Mucosa of descending colon (tissue), 3 donors: Measurements from ENCODE around the gene PSMA1. TPM values are rescaled to one million over a fixed set of nuclear protein-coding genes. Genes with fewer than 3 reads are reported as not detected.
"Not testable (repeated sequence)": the region's sequence is repeated elsewhere in the genome, so short reads cannot be mapped to it uniquely, and the experiment has no call there.

Experiments
- ATAC-seq: fragments of 200-7000 bp; cut with Tn5 transposase; one replicate; pipeline ENCODE4 v1.9.1; 2020; ENCODE audit warnings: mild to moderate bottlenecking, moderate library complexity
- DNase-seq, 3 donors: peaks; one replicate each; pipeline ENCODE4 v3.0.0-alpha.2; 2020
- H3K36me3 ChIP-seq: fragments of 200-600 bp; one replicate; pipeline ENCODE4 v1.8.0; 2021; ENCODE audit warnings: low read depth, mild to moderate bottlenecking
- H3K4me1 ChIP-seq: fragments of 200-600 bp; one replicate; pipeline ENCODE4 v1.8.0; 2021; ENCODE audit warnings: low read depth, mild to moderate bottlenecking
- H3K4me3 ChIP-seq: fragments of 200-600 bp; one replicate; pipeline ENCODE4 v1.8.0; 2021; ENCODE audit warnings: mild to moderate bottlenecking
- H3K9me3 ChIP-seq: fragments of 200-600 bp; one replicate; pipeline ENCODE4 v1.8.0; 2021; ENCODE audit warnings: mild to moderate bottlenecking
- CTCF ChIP-seq: fragments of 200-600 bp; IDR thresholded peaks from one replicate; pipeline ENCODE4 v1.8.0; 2022; ENCODE audit warnings: antibody characterized with exemption, mild to moderate bottlenecking
- intact Hi-C, 2 donors: fragments of 100-400 bp; cut with DNase I in 1 of 2; cut with micrococcal nuclease in 1 of 2; formaldehyde crosslinking; loops; one replicate each; pipeline versions ENCODE4 v1.11.0 to v1.11.1; 2022; cut with DNase I, micrococcal nuclease
- total RNA-seq, 3 donors: library from RNA; stranded (reverse); fragmentation: NEBNext Ultra II Directional in 2 of 3; extraction: Animal tissue kit (Norgen Biotek cat#: 25700) in 2 of 3; gene quantifications; one replicate each; pipeline versions ENCODE4 v1.2.1 to v1.2.4, GENCODE V29; 2021 to 2023
- donor health status: DM: no; HTN: no; CAD: no; lungs with moderate emphysema.
- donor health status: DM: no; HTN: no; CAD: no.
- donor health status: DM: no; HTN: yes; CAD: no.

The PSMA1 gene
- total RNA-seq, 3 donors from 2014 or later, result 94.3 to 116 (median 101) TPM

- Histone ChIP-seq H3K36me3 (no peaks in the 10 kb centered on the region), H3K4me3 (no peak overlapping the region), H3K4me1 (peaks cover 26% of the 10 kb centered on the region), H3K9me3 (no peaks in the 10 kb centered on the region)
- DNase-seq (no peak), ATAC-seq (no peak)
- no peak for TF ChIP-seq CTCF
- intact Hi-C loops, result loop anchor here (5.0 to 10.0 kb wide), 3 partner anchors 105 to 362 kb away; partner anchors contain the start of gene PDE3B (in 1 of the 2)
These were observed 19.8 kb upstream of the PSMA1 start for GRCh38 chr11:14539982-14540421.

- Histone ChIP-seq H3K4me3 (no peak overlapping the region), H3K4me1 (peaks cover 16% of the 10 kb centered on the region), H3K9me3 (no peaks in the 10 kb centered on the region), H3K36me3 (no peaks in the 10 kb centered on the region)
- no peak for TF ChIP-seq CTCF
- ATAC-seq (no peak), DNase-seq (no peak)
- intact Hi-C loops, result loop anchor here in 1 of 2 donors (5.0 kb wide), 1 partner anchor 363 kb away; no protein-coding TSS in a partner anchor
These were observed 18.9 kb upstream of the PSMA1 start for GRCh38 chr11:14538926-14539554.

GRCh38 chr11:14538271-14538925 lies 18.2 kb upstream of the PSMA1 start:
- TF ChIP-seq CTCF, result no peak
- no peak for DNase-seq
- H3K4me3 ChIP-seq, result no peak overlapping the region
- intact Hi-C loops, result loop anchor here in 1 of 2 donors (5.0 kb wide), 1 partner anchor 364 kb away; no protein-coding TSS in a partner anchor
- no peaks in the 10 kb centered on the region for H3K9me3 ChIP-seq
- H3K4me1 ChIP-seq, result peaks cover 15% of the 10 kb centered on the region
- ATAC-seq, result no peak
- H3K36me3 ChIP-seq, result no peaks in the 10 kb centered on the region

GRCh38 chr11:14537134-14537599 lies 17.0 kb upstream of the PSMA1 start:
- peak in 1 of 3 donors; percentile 76 for DNase-seq
- H3K4me3 ChIP-seq, result no peak overlapping the region
- H3K9me3 ChIP-seq, result no peaks in the 10 kb centered on the region
- peak; percentile 78 for TF ChIP-seq CTCF
- intact Hi-C loops, result loop anchor here in 1 of 2 donors (5.0 kb wide), 1 partner anchor 365 kb away; no protein-coding TSS in a partner anchor
- H3K4me1 ChIP-seq, result peaks cover 7% of the 10 kb centered on the region
- ATAC-seq, result peak; percentile 79
- no peaks in the 10 kb centered on the region for H3K36me3 ChIP-seq

GRCh38 chr11:14535166-14535565 lies 15.0 kb upstream of the PSMA1 start:
- H3K4me3 ChIP-seq, result not testable (repeated sequence)

GRCh38 chr11:14529951-14530350 lies 9.8 kb upstream of the PSMA1 start:
- intact Hi-C loops, result no loop called here
- no peak for TF ChIP-seq CTCF
- DNase-seq, result no peak
- no peaks in the 10 kb centered on the region for H3K36me3 ChIP-seq
- H3K4me1 ChIP-seq, result no peaks in the 10 kb centered on the region
- H3K9me3 ChIP-seq, result no peaks in the 10 kb centered on the region
- no peak overlapping the region for H3K4me3 ChIP-seq
- ATAC-seq, result no peak

More at GRCh38 chr11:14535166-14535565, 15.0 kb upstream of the PSMA1 start:
- not testable (repeated sequence) for ATAC-seq, DNase-seq, H3K4me1 ChIP-seq, H3K36me3 ChIP-seq, H3K9me3 ChIP-seq
- intact Hi-C loops, result loop anchor here in 1 of 2 donors (5.0 kb wide), 1 partner anchor 367 kb away; no protein-coding TSS in a partner anchor
